Stimulated activated CD4-positive, alpha-beta T cell treated with anti-CD3 and anti-CD28 coated beads, TNF-alpha, amount 100 ng/mL, for 48 hours (primary cell): Measurements from ENCODE around the gene SERPING1.

Source experiments
- DNase-seq, 3 donors: peaks; one replicate each; pipeline ENCODE4 v3.0.0-alpha.2; 2020; ENCODE audit warnings: low read depth in 3 of 3

Gene SERPING1

DNA sequence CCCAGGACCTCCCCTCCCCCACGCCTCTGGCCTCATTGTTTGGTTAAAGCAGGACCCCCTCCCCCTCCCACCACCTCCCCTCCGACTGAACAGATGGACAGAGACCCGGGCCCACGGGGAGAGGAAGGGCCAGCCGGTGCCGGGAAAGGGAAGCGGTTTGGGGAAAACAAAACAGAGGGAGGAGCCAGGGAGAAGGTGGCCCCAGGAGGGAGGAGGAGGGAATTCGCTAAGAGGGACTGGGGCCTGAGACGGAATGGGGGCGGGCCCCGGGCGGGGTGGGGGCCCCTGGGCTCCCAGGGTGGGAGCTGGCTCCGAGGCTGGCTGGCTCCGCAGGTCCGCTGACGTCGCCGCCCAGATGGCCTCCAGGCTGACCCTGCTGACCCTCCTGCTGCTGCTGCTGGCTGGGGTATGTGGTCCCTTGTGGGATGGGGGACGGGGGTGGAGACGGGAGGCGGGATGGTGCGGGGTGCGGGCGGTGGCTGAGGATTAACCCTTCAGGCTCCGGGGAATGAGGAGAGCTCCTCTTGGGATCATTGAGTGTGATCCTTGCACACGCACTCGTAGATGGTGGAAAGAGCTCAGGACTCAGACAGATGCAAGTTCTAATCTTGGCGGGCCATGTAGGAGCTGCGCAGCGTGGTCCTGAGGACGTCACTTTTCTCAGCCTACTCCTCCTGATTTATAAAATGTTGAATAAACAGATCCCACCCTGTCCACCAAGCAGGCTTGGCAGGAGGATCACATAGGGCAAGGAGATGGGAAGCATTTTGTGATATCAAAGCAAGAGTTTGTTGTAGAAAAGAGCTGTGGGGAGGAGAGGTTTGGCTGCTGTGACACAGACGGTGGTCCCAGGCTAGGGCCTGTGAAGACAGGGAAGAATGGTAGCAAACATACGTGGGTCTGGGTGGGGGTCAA, 688 bp downstream of the SERPING1 start:
- DNase-seq, result no peak

DNA sequence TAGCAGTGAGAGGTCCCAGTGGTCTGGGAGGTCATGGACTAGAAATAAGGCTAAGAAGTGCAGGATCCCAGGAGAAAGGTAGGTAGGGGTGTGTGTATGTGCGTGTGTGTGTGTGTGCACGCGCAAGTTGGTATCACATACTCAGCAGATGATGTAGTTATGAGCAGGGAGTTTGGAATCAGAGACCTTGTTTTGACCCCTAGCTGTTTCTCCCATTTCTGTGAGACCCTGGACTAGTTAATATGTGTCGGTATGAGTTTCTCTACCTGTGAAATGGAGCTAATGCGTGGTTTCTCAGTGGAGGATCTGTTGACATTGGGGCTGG, 1.3 kb downstream of the SERPING1 start:
- DNase-seq, result no peak

DNA sequence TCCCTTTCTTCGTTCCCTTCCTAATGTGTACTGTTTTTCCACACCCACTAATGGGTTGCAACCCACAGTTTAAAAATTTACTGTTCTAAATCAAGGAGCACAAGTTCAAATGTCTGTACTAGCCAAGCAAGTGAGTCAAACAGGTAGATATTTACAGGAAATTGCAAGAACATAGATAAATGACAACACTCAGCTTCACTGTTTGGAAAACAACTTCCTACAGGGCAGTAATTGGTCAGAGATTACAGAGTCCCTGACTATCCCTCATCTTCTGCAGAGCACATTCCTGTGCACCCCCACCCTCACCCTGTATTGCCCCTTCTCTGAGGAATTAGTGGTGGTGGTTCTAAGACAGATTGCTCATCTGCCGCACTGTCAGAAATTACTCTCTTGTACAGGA, 1.9 kb downstream of the SERPING1 start:
- DNase-seq, result no peak

DNA sequence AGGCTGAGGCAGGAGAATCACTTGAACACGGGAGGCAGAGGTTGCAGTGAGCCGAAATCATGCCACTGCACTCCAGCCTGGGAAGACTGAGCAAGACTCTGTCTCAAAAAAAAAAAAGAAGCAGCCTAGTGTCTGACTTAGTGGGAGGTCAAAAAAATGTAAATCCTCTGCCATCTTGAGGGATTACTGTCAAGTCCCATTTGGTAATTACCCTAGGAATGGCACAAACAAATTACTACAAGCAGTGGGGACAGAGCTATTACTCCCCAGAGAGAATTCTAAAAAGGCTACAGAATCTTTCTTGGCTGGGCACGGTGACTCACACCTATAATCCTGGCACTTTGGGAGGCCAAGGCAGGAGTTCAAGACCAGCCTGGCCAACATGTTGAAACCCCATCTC, 3.8 kb downstream of the SERPING1 start:
- no peak for DNase-seq

DNA sequence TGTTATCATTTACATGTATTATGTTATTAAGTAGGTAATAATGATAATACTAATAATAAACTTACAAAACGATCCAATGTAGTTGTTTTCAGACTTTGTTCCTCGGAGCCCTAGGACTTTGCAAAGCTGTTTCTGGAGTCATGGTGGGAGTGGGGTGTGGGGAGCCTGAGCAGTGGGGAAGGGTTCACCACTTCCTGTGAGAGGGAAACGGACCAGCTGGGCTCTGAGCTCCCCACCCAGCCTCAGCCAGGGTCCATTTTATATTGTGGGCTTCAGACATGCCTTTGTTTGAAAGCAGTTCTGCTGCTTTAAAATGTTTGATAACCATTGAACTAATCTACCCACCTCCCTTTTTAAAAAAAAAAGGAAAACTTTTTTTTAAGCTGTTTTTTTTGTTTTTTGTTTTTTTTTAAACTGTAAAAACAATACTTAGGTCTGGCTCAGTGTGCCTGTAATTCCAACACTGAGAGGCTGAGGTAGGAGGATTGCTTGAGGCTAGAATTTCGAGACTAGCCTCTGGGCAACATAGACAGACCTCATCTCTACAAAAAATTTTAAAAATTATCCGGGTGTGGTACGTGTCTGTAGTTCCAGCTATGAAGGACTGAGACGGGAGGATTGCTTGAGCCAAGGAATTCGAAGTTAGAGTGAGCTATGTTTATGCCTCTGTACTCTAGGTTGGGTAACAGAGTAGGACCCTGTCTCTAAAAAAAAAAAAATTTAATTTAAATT, 7.0 kb downstream of the SERPING1 start:
- DNase-seq, result no peak

DNA sequence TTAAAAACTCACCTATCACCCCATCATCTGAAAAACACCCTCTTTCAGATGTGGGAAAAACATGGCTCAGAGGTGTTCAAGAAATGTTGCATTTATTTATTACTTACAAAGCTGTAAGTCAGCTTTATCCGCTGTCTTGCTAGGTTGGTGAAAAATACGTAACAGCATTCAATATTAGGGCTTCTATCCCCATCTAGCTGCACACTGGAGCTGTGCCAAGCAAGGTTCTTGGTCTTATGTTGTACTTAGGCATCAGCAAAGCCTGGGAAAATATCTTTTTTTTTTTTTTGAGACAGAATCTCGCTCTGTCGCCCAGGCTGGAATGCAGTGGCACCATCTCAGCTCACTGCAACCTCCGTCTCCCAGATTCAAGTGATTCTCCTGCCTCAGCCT, 7.5 kb downstream of the SERPING1 start:
- no peak for DNase-seq

DNA sequence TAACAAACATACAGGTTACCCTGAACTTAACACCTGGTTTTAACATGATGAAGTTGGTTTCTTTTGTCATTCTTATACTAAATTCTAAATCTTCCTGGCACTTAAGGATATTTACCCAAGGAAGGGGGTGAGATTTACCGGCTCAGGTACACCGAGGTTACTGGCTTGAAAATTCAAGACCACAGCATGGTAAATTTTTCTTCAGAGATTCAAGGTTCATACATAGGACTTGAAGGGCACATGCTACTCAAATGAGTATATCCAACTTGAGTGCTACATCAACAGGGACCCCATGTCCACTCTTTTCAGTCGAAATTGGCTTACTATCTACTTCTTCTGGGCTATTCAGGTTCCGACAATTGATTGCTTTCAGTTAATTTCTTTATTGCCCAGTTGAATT, 12.7 kb downstream of the SERPING1 start:
- no peak for DNase-seq

DNA sequence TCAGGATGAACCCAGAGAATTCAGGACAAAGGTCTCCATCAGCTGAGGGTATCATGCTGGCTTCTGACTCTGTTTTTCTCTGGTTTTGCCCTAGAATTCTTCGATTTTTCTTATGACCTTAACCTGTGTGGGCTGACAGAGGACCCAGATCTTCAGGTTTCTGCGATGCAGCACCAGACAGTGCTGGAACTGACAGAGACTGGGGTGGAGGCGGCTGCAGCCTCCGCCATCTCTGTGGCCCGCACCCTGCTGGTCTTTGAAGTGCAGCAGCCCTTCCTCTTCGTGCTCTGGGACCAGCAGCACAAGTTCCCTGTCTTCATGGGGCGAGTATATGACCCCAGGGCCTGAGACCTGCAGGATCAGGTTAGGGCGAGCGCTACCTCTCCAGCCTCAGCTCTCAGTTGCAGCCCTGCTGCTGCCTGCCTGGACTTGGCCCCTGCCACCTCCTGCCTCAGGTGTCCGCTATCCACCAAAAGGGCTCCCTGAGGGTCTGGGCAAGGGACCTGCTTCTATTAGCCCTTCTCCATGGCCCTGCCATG, 16.8 kb downstream of the SERPING1 start:
- no peak for DNase-seq

DNA sequence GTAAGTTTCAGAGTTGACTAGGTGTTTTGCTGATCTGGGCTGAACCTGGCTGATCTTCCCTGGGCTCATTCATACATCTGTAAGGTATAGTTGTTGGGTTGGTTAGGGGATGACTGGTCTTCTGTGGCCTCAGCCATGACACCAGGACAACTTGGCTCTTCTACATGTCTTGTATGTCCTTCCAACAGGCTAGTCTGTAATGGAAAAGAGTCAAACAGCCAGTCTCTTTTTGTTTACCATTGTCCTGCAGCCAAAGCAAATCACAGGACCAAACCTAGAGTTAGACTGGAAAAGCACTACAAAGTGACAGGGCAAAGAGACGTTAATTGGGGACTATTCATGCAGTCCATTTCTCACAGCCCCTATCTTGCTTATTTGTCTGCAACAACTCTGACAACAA, 17.8 kb downstream of the SERPING1 start:
- DNase-seq, result no peak

DNA sequence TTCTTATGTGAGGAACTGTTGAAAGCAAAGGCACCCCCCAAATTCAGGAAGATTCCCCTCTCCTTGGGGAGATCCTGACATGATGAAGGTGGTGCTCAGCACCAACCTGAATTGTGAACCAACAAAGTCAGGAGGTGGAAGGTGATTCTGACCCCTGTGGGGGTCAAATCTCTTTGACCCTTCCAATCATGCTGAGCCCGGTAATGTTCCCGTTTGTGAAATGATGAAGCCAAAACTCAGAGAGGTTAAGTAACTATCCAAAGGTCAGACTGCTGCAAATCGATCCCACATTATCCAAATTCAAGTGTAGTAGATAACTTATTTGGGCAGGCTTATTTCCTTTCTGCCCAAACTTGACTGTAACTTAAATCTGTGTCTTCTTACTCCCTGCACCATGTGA, 19.1 kb downstream of the SERPING1 start:
- DNase-seq, result no peak

DNA sequence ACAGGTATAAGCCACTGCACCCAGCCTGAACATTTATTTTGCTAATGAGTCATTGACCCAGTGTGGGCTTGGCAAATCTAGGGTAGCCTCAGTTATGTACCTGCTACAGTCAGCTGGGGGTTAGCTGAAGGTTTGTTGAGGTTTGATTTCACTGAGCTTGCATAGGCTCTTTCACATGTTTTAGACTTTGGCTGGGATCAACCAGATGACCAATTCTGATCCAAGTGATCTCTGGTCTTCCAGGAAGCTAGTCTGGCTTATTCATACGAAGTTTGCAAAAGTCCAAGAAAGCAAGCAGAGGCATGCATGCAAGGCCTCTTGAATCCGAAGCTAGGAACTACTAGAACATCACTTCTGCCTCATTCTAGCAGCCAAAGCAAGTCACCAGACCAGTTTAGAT, 21.0 kb downstream of the SERPING1 start:
- DNase-seq, result no peak

DNA sequence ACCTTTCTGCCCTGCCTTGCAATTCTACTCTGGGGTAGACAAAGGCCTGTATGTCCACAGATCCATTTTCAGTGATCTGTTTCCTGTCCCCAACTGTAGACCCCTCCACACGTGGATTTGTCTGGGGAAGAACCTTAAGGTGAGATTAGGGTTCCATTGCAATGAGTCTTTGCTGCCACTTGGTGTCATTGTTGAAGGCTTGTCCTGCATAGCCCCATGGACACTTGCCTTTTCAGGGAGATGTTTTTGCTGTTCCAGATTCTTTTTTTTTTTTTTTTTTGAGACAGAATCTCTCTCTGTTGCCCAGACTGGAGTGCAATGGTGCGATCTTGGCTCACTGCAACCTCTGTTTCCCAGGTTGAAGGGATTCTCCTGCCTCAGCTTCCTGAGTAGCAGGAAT, 21.8 kb downstream of the SERPING1 start:
- no peak for DNase-seq

DNA sequence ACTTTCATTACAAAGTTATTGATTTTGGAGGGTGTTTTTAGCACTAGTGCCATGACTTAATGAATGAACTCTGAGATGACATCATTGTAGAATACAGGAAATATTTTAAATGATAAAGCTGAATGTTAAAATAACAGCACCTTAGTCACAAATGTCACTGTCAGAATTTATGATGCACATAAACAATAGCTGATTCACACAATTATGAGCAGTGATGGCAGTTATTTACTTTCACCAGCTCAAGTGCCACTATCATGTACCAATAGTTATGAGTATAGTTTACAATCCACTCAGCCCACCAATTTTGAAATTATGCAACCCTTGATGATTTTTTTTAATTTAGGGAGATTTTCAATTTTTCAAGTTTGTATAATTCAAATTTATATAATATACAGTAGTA, 23.0 kb downstream of the SERPING1 start:
- no peak for DNase-seq

DNA sequence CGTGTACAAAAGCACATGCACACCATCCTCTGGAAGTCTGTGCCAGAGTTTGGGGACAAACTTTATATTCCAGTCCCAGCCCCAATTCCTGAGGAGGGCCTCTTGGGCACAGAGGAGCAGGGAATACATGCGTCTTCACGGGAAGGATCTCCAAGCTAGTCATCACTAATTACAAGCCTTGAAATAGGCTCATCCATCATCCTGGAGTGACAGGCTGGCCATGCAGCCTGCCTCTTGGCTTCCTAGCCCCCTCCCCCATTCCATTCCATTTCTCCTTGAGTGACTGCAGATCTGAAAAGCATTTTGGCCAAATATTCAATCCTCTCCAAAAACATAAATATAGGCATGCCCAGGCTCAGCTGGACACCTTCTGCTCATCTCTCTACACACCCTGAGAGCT, 24.8 kb downstream of the SERPING1 start:
- no peak for DNase-seq

DNA sequence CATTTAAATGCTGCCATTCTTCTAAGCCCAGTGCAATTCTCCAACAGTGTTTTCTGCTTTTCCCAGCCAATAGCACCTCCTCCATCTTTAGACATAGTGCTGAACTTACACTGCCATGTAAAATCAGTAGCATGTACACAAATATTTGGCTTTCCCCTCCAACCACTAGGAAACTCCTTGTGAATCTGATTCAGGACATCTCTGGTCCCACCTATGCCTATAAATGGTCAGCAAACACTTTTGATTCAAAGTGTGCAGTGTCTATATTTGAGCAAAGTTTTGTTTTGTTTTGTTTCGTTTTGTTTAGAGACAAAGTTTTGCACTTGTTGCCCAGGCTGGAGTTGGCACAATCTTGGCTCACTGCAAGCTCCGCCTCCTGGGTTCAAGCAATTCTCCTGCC, 27.4 kb downstream of the SERPING1 start:
- DNase-seq, result no peak

DNA sequence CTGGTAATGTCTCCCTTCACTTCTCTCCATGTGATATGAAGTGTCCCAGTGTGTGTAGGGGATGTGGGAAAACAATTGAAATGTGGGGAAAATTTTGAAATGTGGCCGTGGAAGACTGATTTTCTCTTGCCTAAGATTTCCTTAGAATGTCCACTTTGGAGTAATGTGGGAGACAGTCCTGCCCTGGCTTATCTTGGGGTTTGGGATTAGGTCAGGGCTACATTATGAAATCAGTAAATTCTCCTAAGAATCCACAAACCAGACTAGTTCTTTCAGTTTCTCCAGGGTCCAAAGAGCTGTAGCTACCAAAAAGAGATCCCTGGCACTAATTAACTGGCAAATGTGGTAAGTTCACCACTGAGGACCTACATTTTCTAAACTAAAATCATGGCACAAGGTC, 29.4 kb downstream of the SERPING1 start:
- DNase-seq, result no peak

DNA sequence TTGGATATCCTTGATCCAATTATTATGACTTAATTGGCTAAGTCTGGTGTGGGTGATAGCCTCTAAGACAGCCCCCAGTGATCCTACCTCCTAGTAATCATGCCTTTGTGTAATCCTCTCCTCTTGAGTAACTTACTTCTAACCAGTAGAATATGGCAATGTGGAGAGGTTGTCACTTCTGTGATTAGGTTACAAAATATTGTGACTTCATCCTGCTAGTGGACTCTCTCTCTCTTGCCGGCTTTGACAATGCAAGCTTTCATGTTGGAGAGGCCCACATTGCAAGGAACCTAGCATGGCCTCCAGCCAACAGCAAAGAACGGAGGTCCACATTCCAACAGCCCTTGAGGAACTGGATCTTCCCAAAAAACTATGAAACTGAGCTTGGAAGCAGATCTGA, 32.7 kb downstream of the SERPING1 start:
- DNase-seq, result no peak

DNA sequence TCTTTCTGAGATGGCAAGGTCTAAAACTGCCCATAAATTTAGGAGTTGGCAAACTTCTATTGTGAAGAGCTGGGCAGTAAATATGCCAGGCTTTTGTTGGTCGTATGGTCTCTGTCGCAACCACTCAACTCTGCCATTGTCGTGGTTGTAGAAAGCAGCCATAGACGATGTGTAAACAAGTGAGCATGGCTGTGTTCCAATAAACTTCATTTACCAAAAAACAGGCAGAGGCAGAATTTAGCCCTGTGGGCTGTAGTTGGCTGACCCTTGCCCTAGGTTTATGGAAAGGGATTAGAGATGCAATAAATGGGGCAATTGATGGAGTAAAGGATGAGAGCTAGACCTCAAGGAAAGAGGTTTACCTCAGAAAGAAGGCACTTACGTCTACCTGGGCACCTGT, 34.6 kb downstream of the SERPING1 start:
- DNase-seq, result no peak

DNA sequence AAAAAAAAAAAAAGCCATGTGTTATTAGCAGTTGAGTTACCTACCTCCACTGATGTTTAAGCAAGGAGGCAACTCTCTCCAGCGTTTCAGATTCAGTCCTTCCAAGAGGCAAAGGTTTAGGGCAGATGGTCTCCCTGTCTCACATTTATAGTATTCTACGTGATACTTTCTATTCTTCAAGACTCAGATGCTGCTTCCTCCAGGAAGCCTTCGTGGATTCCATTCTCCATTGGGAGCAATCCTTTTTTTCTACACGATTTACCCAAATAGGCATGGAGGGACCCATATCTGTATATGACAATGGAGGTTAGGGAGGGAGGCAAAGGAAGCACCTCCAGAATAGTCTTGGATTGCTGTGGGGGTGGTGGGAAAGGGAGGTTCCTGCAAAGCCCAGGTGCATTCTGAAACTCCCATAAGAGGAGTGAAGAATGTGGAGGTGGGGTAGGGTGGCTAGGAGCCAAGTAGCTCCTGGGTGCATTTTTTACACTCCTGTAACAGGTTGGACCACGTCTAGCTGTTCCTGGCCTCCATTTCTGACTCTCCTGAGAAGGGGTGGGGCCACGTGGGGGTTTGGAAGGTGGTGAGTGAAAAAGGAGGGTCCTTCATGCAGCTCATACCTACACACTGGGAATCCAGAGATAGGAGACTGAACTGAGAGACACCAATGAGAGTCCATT, 36.0 kb downstream of the SERPING1 start:
- no peak for DNase-seq

DNA sequence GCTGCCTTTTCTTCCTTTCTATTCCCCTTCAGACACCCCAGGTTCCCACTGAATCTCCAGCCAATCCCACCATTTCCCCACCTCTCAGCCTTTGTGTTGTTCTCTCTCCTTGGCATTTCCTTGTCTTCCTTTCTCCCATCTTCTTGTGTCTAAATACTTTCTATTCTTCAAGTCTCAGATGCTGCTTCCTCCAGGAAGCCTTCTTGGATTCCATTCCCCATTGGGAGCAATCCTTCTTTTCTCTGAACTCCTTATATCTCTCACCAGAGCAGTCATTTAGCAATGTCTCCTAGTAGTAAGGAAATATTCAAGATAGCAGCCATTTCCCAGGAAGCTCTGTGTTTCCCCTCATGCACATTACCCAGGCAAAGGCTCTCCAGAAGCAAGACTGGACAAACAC, 36.8 kb downstream of the SERPING1 start:
- no peak for DNase-seq

DNA sequence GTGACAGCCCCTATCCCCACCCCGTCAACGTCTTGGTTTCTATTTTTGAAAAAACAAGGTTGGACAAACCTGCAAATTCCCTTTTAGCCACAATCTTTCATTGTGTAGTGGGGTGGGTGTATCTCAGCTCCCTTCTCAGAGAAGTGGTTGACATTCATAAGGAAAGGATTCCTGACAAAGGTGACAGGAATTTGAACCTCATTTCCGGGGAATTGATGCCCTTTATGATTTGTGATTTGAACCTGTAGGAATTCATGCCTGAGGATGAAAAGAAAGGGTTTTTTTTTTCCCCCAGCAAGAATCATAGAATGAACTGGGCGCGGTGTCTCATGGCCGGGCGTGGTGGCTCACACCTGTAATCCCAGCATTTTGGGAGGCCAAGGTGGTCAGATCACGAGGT, 37.8 kb downstream of the SERPING1 start:
- no peak for DNase-seq

DNA sequence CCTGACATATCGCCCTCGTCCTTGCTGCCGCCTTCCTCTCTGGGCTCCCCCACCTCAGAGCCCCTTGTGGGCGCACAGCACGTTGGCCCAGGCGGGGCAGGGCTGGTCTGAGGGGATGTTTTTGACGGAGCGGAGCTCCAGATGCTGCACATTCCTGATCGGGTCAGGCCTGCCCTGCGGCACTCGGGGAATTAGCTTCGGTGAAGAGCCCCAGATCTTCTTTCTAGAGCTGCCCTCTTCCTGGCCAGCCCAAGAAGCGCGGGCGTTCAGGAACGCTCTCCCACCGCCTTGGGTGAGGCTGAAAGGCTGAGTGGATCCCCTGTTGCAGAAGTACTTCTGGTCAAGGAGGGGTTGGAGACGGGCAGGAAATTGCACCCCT, 40.1 kb downstream of the SERPING1 start:
- DNase-seq, result no peak
